ENCODE measurements around the gene PTPRN2. TPM values are rescaled to one million over a fixed set of nuclear protein-coding genes. Genes with fewer than 3 reads are reported as not detected.

PTPRN2 gene
- polyA plus RNA-seq, 6 donors from 2014 or later, result 1.4 to 4.6 (median 3.8) TPM

GRCh38 chr7:157559596-157560257 is 1027.9 kb downstream of the PTPRN2 start:
- DNase-seq, result no peak
- H3K27me3 Mint-ChIP-seq, result no peaks in the 10 kb centered on the region
- H3K36me3 Mint-ChIP-seq, result no peaks in the 10 kb centered on the region
- H3K9me3 Mint-ChIP-seq, result no peaks in the 10 kb centered on the region
- ATAC-seq (ENCODE audit: low read depth in 2 of 2), result no peak
- H3K4me3 Mint-ChIP-seq, result no peak overlapping the region
- no peak overlapping the region for H3K27ac Mint-ChIP-seq
- H3K4me1 Mint-ChIP-seq, result peaks cover 0 to 4% (median under 1%) of the 10 kb centered on the region in 3 donors

- H3K4me1 Mint-ChIP-seq, result peaks cover 0 to 1% (median 0%) of the 10 kb centered on the region in 3 donors
- H3K4me3 Mint-ChIP-seq, result no peak overlapping the region
- no peaks in the 10 kb centered on the region for H3K36me3 Mint-ChIP-seq
- no peak overlapping the region for H3K27ac Mint-ChIP-seq
- ATAC-seq (ENCODE audit: low read depth in 2 of 2), result no peak
- H3K27me3 Mint-ChIP-seq, result no peaks in the 10 kb centered on the region
- no peak for DNase-seq
- no peaks in the 10 kb centered on the region for H3K9me3 Mint-ChIP-seq
Measured at GRCh38 chr7:157558875-157559595, 1028.6 kb downstream of the PTPRN2 start.

GRCh38 chr7:157558516-157558874 is 1029.1 kb downstream of the PTPRN2 start:
- H3K27me3 Mint-ChIP-seq, result no peaks in the 10 kb centered on the region
- H3K36me3 Mint-ChIP-seq, result peaks cover 0 to 1% of the 10 kb centered on the region in 2 donors
- peaks cover 0 to 1% (median 0%) of the 10 kb centered on the region in 3 donors for H3K4me1 Mint-ChIP-seq
- H3K9me3 Mint-ChIP-seq, result no peaks in the 10 kb centered on the region
- no peak overlapping the region for H3K27ac Mint-ChIP-seq
- ATAC-seq (ENCODE audit: low read depth in 2 of 2) (no peak), DNase-seq (no peak)
- H3K4me3 Mint-ChIP-seq, result no peak overlapping the region

- H3K27ac Mint-ChIP-seq, result no peak overlapping the region
- H3K4me3 Mint-ChIP-seq, result no peak overlapping the region
- no peaks in the 10 kb centered on the region for H3K9me3 Mint-ChIP-seq
- ATAC-seq (ENCODE audit: low read depth in 2 of 2), result no peak
- no peak for DNase-seq
- peaks cover 0 to 1% (median 0%) of the 10 kb centered on the region in 3 donors for H3K4me1 Mint-ChIP-seq
- H3K36me3 Mint-ChIP-seq, result peaks cover 0 to 5% of the 10 kb centered on the region in 2 donors
- no peaks in the 10 kb centered on the region for H3K27me3 Mint-ChIP-seq
Measured at GRCh38 chr7:157558061-157558460, 1029.6 kb downstream of the PTPRN2 start.

- DNase-seq (no peak), ATAC-seq (ENCODE audit: low read depth in 2 of 2) (no peak)
- no peaks in the 10 kb centered on the region for H3K27me3 Mint-ChIP-seq
- H3K4me3 Mint-ChIP-seq, result no peak overlapping the region
- no peaks in the 10 kb centered on the region for H3K9me3 Mint-ChIP-seq
- H3K4me1 Mint-ChIP-seq, result peaks cover 0 to 1% (median 0%) of the 10 kb centered on the region in 3 donors
- H3K27ac Mint-ChIP-seq, result no peak overlapping the region
- H3K36me3 Mint-ChIP-seq, result peaks cover 0 to 5% of the 10 kb centered on the region in 2 donors
Measured at GRCh38 chr7:157557263-157557662, 1030.4 kb downstream of the PTPRN2 start.

- Mint-ChIP-seq H3K27me3 (no peaks in the 10 kb centered on the region), H3K27ac (no peak overlapping the region), H3K36me3 (peaks cover 0 to 5% of the 10 kb centered on the region in 2 donors), H3K4me3 (no peak overlapping the region), H3K9me3 (no peaks in the 10 kb centered on the region), H3K4me1 (peaks cover 0 to 5% (median 0%) of the 10 kb centered on the region in 3 donors)
- ATAC-seq (ENCODE audit: low read depth in 2 of 2), result no peak
- no peak for DNase-seq
Measured at GRCh38 chr7:157556642-157556944, 1031.0 kb downstream of the PTPRN2 start.

GRCh38 chr7:157555944-157556641 is 1031.5 kb downstream of the PTPRN2 start:
- Mint-ChIP-seq H3K4me3 (no peak overlapping the region), H3K4me1 (peaks cover 0 to 5% (median 0%) of the 10 kb centered on the region in 3 donors), H3K27me3 (no peaks in the 10 kb centered on the region), H3K9me3 (no peaks in the 10 kb centered on the region), H3K27ac (no peak overlapping the region), H3K36me3 (peaks cover 0 to 5% of the 10 kb centered on the region in 2 donors)
- ATAC-seq (ENCODE audit: low read depth in 2 of 2) (no peak), DNase-seq (no peak)

- DNase-seq (no peak), ATAC-seq (ENCODE audit: low read depth in 2 of 2) (no peak)
- Mint-ChIP-seq H3K4me1 (peaks cover 0 to 5% (median 0%) of the 10 kb centered on the region in 3 donors), H3K36me3 (peaks cover 0 to 5% of the 10 kb centered on the region in 2 donors), H3K4me3 (no peak overlapping the region), H3K27ac (no peak overlapping the region), H3K9me3 (no peaks in the 10 kb centered on the region), H3K27me3 (no peaks in the 10 kb centered on the region)
Measured at GRCh38 chr7:157555313-157555712, 1032.3 kb downstream of the PTPRN2 start.

GRCh38 chr7:157554393-157555238 is 1033.0 kb downstream of the PTPRN2 start:
- Mint-ChIP-seq H3K9me3 (no peaks in the 10 kb centered on the region), H3K27me3 (no peaks in the 10 kb centered on the region)

GRCh38 chr7:157553256-157553655 is 1034.4 kb downstream of the PTPRN2 start:
- Mint-ChIP-seq H3K4me1 (peaks cover 0 to 3% (median 0%) of the 10 kb centered on the region in 3 donors), H3K9me3 (no peaks in the 10 kb centered on the region), H3K27me3 (no peaks in the 10 kb centered on the region), H3K27ac (peak overlapping the region in 1 of 6 donors; percentile 46), H3K4me3 (no peak overlapping the region), H3K36me3 (peaks cover 0 to 5% of the 10 kb centered on the region in 2 donors)
- ATAC-seq (ENCODE audit: low read depth in 2 of 2), result no peak
- no peak for DNase-seq

More at GRCh38 chr7:157554393-157555238, 1033.0 kb downstream of the PTPRN2 start:
- peaks cover 0 to 5% of the 10 kb centered on the region in 2 donors for H3K36me3 Mint-ChIP-seq
- ATAC-seq (ENCODE audit: low read depth in 2 of 2) (no peak), DNase-seq (no peak)
- H3K4me3 Mint-ChIP-seq, result no peak overlapping the region
- H3K27ac Mint-ChIP-seq, result no peak overlapping the region
- peaks cover 0 to 5% (median 0%) of the 10 kb centered on the region in 3 donors for H3K4me1 Mint-ChIP-seq

- ATAC-seq (ENCODE audit: low read depth in 2 of 2), result no peak
- Mint-ChIP-seq H3K9me3 (no peaks in the 10 kb centered on the region), H3K4me1 (peaks cover 0 to 3% (median 0%) of the 10 kb centered on the region in 3 donors), H3K4me3 (no peak overlapping the region), H3K36me3 (peaks cover 0 to 5% of the 10 kb centered on the region in 2 donors), H3K27me3 (no peaks in the 10 kb centered on the region), H3K27ac (peak overlapping the region in 1 of 6 donors; percentile 36)
- no peak for DNase-seq
Measured at GRCh38 chr7:157552295-157552993, 1035.2 kb downstream of the PTPRN2 start.

GRCh38 chr7:157551325-157552070 is 1036.1 kb downstream of the PTPRN2 start:
- H3K9me3 Mint-ChIP-seq, result no peaks in the 10 kb centered on the region
- H3K4me1 Mint-ChIP-seq, result peaks cover 0 to 3% (median 0%) of the 10 kb centered on the region in 3 donors

More at GRCh38 chr7:157551325-157552070, 1036.1 kb downstream of the PTPRN2 start:
- Mint-ChIP-seq H3K36me3 (peaks cover 0 to 5% of the 10 kb centered on the region in 2 donors), H3K4me3 (no peak overlapping the region), H3K27me3 (no peaks in the 10 kb centered on the region), H3K27ac (no peak overlapping the region)
- ATAC-seq (ENCODE audit: low read depth in 2 of 2) (no peak), DNase-seq (no peak)
